Progenitor cell of endocrine pancreas (in vitro differentiated cells): Measurements from ENCODE around the gene ANGPTL1. TPM values are rescaled to one million over a fixed set of nuclear protein-coding genes. Genes with fewer than 3 reads are reported as not detected.
A peak's percentile ranks its signal among the peaks of the same experiment; 100 is the strongest.

Experiments
- DNase-seq: peaks from one replicate; pipeline ENCODE4 v3.0.0; 2021; ENCODE audit warnings: low spot score; ENCODE audit not compliant: unreplicated experiment
- H3K27ac Mint-ChIP-seq: 2 replicates; pipeline ENCODE4 v1.8.0; 2021; ENCODE audit warnings: mild to moderate bottlenecking, moderate library complexity, mixed read lengths
- H3K27me3 Mint-ChIP-seq: 2 replicates; pipeline ENCODE4 v1.8.0; 2021; ENCODE audit warnings: mixed read lengths
- H3K36me3 Mint-ChIP-seq: 2 replicates; pipeline ENCODE4 v1.8.0; 2022; ENCODE audit warnings: mixed read lengths; ENCODE audit not compliant: insufficient read depth
- H3K4me1 Mint-ChIP-seq: 2 replicates; pipeline ENCODE4 v1.8.0; 2021; ENCODE audit warnings: low read depth, mixed read lengths
- H3K4me3 Mint-ChIP-seq: 2 replicates; pipeline ENCODE4 v1.8.0; 2021; ENCODE audit warnings: low read depth, mild to moderate bottlenecking, moderate library complexity, mixed read lengths
- H3K9me3 Mint-ChIP-seq: 2 replicates; pipeline ENCODE4 v1.8.0; 2021; ENCODE audit warnings: low read depth, mixed read lengths
- total RNA-seq: library from RNA; stranded (reverse); gene quantifications from 2 replicates; pipeline ENCODE4 v1.2.1, GENCODE V29; 2021
- TF ChIP-seq, protein P1 (sequence below): fragments of 200-600 bp; sonication (generic); IDR thresholded peaks from one replicate; pipeline ENCODE4 v1.5.0; 2021; ENCODE audit warnings: antibody characterized with exemption, mild to moderate bottlenecking; ENCODE audit not compliant: unreplicated experiment

ANGPTL1 gene
- total RNA-seq, 1 donor from 2014 or later = 0.22 TPM

- no peak for DNase-seq
- H3K36me3 Mint-ChIP-seq = peaks cover 7% of the 10 kb centered on the region
- peaks cover 23% of the 10 kb centered on the region for H3K4me1 Mint-ChIP-seq
- H3K27ac Mint-ChIP-seq = no peak overlapping the region
- no peak overlapping the region for H3K4me3 Mint-ChIP-seq
- no peaks in the 10 kb centered on the region for H3K27me3 Mint-ChIP-seq
- TF ChIP-seq, protein P1, sequence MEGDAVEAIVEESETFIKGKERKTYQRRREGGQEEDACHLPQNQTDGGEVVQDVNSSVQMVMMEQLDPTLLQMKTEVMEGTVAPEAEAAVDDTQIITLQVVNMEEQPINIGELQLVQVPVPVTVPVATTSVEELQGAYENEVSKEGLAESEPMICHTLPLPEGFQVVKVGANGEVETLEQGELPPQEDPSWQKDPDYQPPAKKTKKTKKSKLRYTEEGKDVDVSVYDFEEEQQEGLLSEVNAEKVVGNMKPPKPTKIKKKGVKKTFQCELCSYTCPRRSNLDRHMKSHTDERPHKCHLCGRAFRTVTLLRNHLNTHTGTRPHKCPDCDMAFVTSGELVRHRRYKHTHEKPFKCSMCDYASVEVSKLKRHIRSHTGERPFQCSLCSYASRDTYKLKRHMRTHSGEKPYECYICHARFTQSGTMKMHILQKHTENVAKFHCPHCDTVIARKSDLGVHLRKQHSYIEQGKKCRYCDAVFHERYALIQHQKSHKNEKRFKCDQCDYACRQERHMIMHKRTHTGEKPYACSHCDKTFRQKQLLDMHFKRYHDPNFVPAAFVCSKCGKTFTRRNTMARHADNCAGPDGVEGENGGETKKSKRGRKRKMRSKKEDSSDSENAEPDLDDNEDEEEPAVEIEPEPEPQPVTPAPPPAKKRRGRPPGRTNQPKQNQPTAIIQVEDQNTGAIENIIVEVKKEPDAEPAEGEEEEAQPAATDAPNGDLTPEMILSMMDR = no peak
- H3K9me3 Mint-ChIP-seq = no peaks in the 10 kb centered on the region
Observed at GRCh38 chr1:178869119-178869697, 1.7 kb downstream of the ANGPTL1 start.

GRCh38 chr1:178868706-178869105 is 2.2 kb downstream of the ANGPTL1 start:
- H3K36me3 Mint-ChIP-seq = peaks cover 6% of the 10 kb centered on the region
- peaks cover 23% of the 10 kb centered on the region for H3K4me1 Mint-ChIP-seq
- H3K4me3 Mint-ChIP-seq = no peak overlapping the region
- no peak overlapping the region for H3K27ac Mint-ChIP-seq
- TF ChIP-seq, protein P1 = no peak
- no peaks in the 10 kb centered on the region for H3K27me3 Mint-ChIP-seq
- H3K9me3 Mint-ChIP-seq = no peaks in the 10 kb centered on the region
- no peak for DNase-seq

DNA sequence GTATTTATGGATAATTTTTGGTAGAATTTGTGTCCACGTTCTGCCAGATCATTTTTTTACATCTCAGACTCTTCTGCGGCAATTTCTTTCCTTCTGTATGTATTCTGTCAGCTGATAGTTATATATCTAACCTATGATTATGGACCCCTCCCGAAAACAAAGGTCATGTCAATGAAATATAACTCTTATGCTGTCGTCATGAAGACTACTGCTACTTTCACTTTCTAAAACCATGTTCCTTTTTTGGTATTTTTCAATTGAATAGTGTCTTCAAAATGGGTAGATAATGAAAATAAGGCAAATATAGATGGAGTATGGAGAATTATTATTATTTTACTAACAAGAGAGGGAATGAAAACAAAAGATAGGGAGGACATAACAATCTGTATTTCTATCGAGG is 3.2 kb downstream of the ANGPTL1 start:
- Mint-ChIP-seq H3K9me3 (no peaks in the 10 kb centered on the region), H3K4me1 (peaks cover 23% of the 10 kb centered on the region), H3K27me3 (no peaks in the 10 kb centered on the region), H3K36me3 (peaks cover 4% of the 10 kb centered on the region), H3K4me3 (no peak overlapping the region), H3K27ac (no peak overlapping the region)
- TF ChIP-seq, protein P1 = no peak
- DNase-seq = no peak

GRCh38 chr1:178864326-178864725 is 6.6 kb downstream of the ANGPTL1 start:
- no peaks in the 10 kb centered on the region for H3K27me3 Mint-ChIP-seq
- H3K4me3 Mint-ChIP-seq = no peak overlapping the region
- TF ChIP-seq, protein P1 = no peak
- peaks cover 9% of the 10 kb centered on the region for H3K36me3 Mint-ChIP-seq
- H3K9me3 Mint-ChIP-seq = no peaks in the 10 kb centered on the region
- H3K4me1 Mint-ChIP-seq = peaks cover 2% of the 10 kb centered on the region
- peak overlapping the region; percentile 8 for H3K27ac Mint-ChIP-seq
- DNase-seq = no peak

GRCh38 chr1:178862864-178863263 is 8.0 kb downstream of the ANGPTL1 start:
- H3K4me1 Mint-ChIP-seq = no peaks in the 10 kb centered on the region
- DNase-seq = no peak
- H3K27ac Mint-ChIP-seq = no peak overlapping the region
- H3K4me3 Mint-ChIP-seq = no peak overlapping the region
- TF ChIP-seq, protein P1 = no peak
- no peaks in the 10 kb centered on the region for H3K9me3 Mint-ChIP-seq
- no peaks in the 10 kb centered on the region for H3K27me3 Mint-ChIP-seq
- peaks cover 10% of the 10 kb centered on the region for H3K36me3 Mint-ChIP-seq
